ENCODE data around the gene MYPOP. TPM values are rescaled to one million over a fixed set of nuclear protein-coding genes. Genes with fewer than 3 reads are reported as not detected.

The MYPOP gene
- total RNA-seq, 1 experiment from 2014 or later, result 11.1 TPM

DNA sequence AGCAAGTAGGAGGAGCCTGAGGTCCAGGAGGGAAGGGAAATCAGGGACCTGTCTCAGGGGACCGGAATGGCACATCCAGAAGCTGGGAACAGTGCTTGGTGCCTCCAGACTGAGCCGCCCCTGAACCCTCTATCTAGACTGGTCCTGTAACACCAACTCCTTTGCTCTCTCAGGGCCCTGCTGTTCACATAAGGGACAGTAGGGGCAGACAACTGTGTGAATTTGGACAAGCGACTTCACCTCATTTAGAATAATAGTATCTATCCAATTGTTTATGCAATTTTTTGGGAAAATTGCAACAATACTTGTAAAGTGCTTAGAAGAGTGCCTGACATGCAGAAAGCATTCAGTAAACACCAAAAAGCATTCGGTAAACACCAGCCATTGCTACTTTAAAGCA is 53.5 kb downstream of the MYPOP start:
- no TSS peak for BruUV-seq (replicated peaks)
- intact Hi-C loops (cut with micrococcal nuclease; ENCODE audit: unreplicated experiment) (no loop called here), in situ Hi-C loops (cut with HindIII; ENCODE audit: low pct_unique_long_range_greater_than_20kb, low sequenced_read_pairs) (no loop called here)
- no peak overlapping the region for H3K27ac ChIP-seq (ENCODE audit: low read length)
- CTCF ChIA-PET, result no interaction called here
- H3K4me1 ChIP-seq (ENCODE audit: control insufficient read depth, insufficient read depth, low read length), result no peaks in the 10 kb centered on the region
- DNase-seq (ENCODE audit: low read depth, low spot score) (no peak), ATAC-seq (no peak)
- POLR2A ChIA-PET, result no interaction called here
- no peak overlapping the region for H3K4me3 ChIP-seq (ENCODE audit: low read depth in 2 of 2, low read length in 2 of 2)
- no peaks in the 10 kb centered on the region for H3K27me3 ChIP-seq (ENCODE audit: control insufficient read depth, insufficient read depth, low read length)
- no peaks in the 10 kb centered on the region for H3K9me3 ChIP-seq (ENCODE audit: control insufficient read depth, insufficient read depth, low read depth, low read length)
- peaks cover 13% of the 10 kb centered on the region for H3K36me3 ChIP-seq (ENCODE audit: control insufficient read depth, insufficient read depth, low read length)
- TF ChIP-seq, protein P1, sequence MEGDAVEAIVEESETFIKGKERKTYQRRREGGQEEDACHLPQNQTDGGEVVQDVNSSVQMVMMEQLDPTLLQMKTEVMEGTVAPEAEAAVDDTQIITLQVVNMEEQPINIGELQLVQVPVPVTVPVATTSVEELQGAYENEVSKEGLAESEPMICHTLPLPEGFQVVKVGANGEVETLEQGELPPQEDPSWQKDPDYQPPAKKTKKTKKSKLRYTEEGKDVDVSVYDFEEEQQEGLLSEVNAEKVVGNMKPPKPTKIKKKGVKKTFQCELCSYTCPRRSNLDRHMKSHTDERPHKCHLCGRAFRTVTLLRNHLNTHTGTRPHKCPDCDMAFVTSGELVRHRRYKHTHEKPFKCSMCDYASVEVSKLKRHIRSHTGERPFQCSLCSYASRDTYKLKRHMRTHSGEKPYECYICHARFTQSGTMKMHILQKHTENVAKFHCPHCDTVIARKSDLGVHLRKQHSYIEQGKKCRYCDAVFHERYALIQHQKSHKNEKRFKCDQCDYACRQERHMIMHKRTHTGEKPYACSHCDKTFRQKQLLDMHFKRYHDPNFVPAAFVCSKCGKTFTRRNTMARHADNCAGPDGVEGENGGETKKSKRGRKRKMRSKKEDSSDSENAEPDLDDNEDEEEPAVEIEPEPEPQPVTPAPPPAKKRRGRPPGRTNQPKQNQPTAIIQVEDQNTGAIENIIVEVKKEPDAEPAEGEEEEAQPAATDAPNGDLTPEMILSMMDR (IDR thresholded peaks at IDR 0.05), result no peak
- TF ChIP-seq SIN3A (IDR thresholded peaks at IDR 0.05; ENCODE audit: borderline replicate concordance, insufficient read depth, low read depth, low read length) (no peak), POLR2AphosphoS5 (IDR thresholded peaks at IDR 0.05; ENCODE audit: low read depth, low read length) (no peak), TCF7L2 (IDR thresholded peaks at IDR 0.05; ENCODE audit: low read depth, low read length) (no peak)

GRCh38 chr19:45847663-45848062 is 54.8 kb downstream of the MYPOP start:
- ChIA-PET POLR2A (no interaction called here), CTCF (no interaction called here)
- BruUV-seq (replicated peaks), result no TSS peak

More at GRCh38 chr19:45847663-45848062, 54.8 kb downstream of the MYPOP start:
- DNase-seq (ENCODE audit: low read depth, low spot score) (no peak), ATAC-seq (no peak)
- peaks cover 16% of the 10 kb centered on the region for H3K36me3 ChIP-seq (ENCODE audit: control insufficient read depth, insufficient read depth, low read length)
- H3K4me3 ChIP-seq (ENCODE audit: low read depth in 2 of 2, low read length in 2 of 2), result no peak overlapping the region
- H3K9me3 ChIP-seq (ENCODE audit: control insufficient read depth, insufficient read depth, low read depth, low read length), result no peaks in the 10 kb centered on the region
- no peak overlapping the region for H3K27ac ChIP-seq (ENCODE audit: low read length)
- no peaks in the 10 kb centered on the region for H3K27me3 ChIP-seq (ENCODE audit: control insufficient read depth, insufficient read depth, low read length)
- intact Hi-C loops (cut with micrococcal nuclease; ENCODE audit: unreplicated experiment) (no loop called here), in situ Hi-C loops (cut with HindIII; ENCODE audit: low pct_unique_long_range_greater_than_20kb, low sequenced_read_pairs) (no loop called here)
- no peaks in the 10 kb centered on the region for H3K4me1 ChIP-seq (ENCODE audit: control insufficient read depth, insufficient read depth, low read length)
- TF ChIP-seq POLR2AphosphoS5 (IDR thresholded peaks at IDR 0.05; ENCODE audit: low read depth, low read length), result no peak
- TF ChIP-seq, protein P1 (IDR thresholded peaks at IDR 0.05), result no peak
- TF ChIP-seq REST (IDR thresholded peaks at IDR 0.05; ENCODE audit: insufficient read depth in 1 of 2, low read depth in 2 of 2, low read length in 1 of 2), result no peak
- TF ChIP-seq TCF7L2 (IDR thresholded peaks at IDR 0.05; ENCODE audit: low read depth, low read length), result no peak
- TF ChIP-seq SIN3A (IDR thresholded peaks at IDR 0.05; ENCODE audit: borderline replicate concordance, insufficient read depth, low read depth, low read length), result no peak

Measured in Panc1 (cell line).